A204.1 (cell line): ENCODE measurements around the gene SLC35B2.
"Not testable (repeated sequence)": the region's sequence is repeated elsewhere in the genome, so short reads cannot be mapped to it uniquely, and the experiment has no call there.

ENCODE experiments used
- FAIRE-seq: peaks from 2 replicates; lab custom pipeline; 2012; peaks lifted over from hg19 to GRCh38; lab: Jason Lieb, UNC

Gene SLC35B2

DNA sequence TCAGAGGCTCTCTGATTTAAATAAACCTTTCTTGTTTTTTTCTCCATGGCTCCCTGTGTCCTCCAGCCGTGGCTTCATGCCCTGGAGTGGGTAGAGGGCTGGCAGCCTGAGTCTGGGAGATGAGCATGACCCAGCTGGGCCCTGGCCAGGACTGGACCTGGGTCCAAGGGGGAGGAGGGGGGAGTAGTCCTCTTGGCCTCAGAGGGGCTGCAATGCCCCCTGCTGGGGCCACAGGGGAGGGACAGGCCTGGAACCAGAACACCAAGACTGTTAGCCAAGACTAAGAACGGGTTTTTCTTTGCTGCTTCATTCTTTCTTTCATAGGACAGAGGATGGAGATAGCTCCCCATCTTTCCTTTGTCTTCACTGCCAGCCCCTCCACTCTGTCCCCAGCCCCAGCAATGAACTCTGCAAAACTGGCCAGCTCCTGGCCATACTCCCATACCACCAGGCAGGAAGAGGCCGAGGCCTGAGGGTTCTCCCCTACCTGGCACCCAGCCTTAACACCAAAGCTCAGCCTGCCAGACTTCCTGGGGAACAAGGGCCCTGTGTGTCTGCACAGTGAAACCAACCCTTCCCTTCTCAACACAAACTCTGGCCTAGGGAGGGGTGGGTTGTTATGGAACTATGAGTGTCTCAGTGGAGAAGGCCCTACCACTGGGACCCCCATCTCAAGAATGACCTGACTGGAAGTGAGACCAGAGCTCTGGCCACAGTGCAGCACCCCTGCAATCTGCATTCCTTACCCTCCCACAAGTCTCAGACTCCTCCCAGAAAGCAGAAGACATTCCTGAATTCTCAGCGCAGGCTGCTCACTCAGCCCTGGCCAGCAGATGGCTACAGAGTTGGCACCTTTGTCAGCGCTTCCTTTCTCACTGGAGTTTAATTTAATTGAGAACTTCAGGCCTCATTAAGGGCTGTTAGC is 23.0 kb downstream of the SLC35B2 start:
- no peak for FAIRE-seq

DNA sequence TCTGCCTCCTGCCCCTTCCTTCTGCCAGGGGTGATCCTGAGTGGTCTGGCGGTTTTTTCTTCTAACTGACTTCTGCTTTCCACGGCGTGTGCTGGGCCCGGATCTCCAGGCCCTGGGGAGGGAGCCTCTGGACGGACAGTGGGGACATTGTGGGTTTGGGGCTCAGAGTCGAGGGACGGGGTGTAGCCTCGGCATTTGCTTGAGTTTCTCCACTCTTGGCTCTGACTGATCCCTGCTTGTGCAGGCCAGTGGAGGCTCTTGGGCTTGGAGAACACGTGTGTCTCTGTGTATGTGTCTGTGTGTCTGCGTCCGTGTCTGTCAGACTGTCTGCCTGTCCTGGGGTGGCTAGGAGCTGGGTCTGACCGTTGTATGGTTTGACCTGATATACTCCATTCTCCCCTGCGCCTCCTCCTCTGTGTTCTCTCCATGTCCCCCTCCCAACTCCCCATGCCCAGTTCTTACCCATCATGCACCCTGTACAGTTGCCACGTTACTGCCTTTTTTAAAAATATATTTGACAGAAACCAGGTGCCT is 23.7 kb downstream of the SLC35B2 start:
- FAIRE-seq, result no peak

DNA sequence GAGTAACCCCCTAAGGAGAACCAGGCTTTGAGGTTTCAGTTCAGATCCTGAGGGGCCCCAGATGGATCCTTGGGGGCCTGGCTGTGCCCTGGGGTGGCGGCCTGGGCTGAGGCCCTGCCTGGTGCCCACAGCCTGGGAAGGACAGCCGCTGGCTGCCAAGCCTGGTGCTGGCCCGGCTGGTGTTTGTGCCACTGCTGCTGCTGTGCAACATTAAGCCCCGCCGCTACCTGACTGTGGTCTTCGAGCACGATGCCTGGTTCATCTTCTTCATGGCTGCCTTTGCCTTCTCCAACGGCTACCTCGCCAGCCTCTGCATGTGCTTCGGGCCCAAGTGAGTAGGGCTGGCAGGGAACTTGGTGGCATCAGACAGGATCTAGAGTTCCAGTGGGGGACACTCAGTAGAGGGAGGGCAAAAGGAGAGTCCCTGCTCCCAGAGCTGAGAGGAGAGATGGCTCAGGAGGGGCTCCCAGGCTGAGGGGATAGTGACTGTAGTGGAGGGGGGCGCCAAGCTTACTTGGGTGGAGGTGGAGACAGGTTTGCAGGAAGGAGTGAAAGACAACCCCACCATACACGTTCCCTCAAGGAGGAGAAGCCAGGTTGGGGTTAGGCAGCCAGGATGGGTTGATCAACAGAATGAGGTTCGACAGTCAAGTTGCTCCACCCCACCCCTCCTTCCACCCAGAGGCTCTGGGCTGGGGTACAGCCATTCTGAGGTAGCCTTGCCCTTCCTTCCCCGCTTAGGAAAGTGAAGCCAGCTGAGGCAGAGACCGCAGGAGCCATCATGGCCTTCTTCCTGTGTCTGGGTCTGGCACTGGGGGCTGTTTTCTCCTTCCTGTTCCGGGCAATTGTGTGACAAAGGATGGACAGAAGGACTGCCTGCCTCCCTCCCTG is 24.4 kb downstream of the SLC35B2 start:
- FAIRE-seq, result no peak

DNA sequence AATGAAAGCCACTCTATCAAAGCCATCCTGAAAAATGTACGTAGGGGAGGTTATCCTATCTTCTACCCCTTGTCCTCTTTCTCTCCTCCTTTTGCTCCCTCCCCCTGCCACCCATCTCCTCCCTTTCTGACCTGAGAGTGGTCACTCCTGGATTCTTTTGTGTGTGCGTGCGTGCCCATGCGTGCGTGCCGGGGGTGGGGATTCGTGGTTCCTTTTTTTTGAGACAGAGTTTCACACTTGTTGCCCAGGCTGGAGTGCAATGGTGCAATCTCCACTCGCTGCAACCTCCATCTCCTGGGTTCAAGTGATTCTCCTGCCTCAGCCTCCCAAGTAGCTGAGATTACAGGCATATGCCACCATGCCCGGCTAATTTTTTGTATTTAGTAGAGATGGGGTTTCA is 25.9 kb downstream of the SLC35B2 start:
- FAIRE-seq, result not testable (repeated sequence)

DNA sequence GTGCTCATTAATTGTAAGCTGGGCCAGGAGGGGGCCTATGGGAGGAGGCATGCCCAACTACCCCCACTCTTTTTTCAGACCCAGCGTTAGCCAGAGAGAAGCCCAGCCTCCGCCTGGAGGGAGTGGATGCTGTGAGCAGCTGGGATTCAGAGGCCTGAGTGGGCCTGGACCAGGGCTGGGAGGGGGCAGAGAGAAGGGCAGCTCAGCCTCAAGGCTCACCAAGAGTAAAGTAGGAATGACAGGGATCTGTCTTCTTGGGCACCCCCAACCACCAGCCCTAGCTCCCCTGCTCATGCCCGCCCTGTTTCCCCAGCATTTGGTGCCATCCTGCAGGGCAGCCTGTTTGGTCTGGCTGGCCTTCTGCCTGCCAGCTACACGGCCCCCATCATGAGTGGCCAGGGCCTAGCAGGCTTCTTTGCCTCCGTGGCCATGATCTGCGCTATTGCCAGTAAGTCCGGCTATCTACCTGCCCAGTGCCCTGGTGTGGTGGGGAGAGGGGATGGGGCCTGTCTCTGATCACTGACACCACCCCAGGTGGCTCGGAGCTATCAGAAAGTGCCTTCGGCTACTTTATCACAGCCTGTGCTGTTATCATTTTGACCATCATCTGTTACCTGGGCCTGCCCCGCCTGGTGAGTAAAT is 27.2 kb downstream of the SLC35B2 start:
- no peak for FAIRE-seq

DNA sequence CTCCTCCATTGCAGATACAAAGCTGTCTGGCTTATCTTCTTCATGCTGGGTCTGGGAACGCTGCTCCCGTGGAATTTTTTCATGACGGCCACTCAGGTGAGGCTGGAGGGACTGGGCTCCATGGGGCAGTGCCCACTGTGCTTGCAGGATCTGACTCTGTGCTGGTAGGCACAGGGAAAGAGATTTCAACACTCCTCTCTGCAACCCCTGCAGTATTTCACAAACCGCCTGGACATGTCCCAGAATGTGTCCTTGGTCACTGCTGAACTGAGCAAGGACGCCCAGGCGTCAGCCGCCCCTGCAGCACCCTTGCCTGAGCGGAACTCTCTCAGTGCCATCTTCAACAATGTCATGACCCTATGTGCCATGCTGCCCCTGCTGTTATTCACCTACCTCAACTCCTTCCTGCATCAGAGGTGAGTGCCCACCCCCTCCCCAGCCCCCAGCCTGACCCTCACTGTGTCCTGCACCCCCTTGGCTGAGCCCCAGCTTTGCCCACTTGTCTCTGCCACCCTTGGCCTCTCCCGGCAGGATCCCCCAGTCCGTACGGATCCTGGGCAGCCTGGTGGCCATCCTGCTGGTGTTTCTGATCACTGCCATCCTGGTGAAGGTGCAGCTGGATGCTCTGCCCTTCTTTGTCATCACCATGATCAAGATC is 27.8 kb downstream of the SLC35B2 start:
- FAIRE-seq, result no peak

DNA sequence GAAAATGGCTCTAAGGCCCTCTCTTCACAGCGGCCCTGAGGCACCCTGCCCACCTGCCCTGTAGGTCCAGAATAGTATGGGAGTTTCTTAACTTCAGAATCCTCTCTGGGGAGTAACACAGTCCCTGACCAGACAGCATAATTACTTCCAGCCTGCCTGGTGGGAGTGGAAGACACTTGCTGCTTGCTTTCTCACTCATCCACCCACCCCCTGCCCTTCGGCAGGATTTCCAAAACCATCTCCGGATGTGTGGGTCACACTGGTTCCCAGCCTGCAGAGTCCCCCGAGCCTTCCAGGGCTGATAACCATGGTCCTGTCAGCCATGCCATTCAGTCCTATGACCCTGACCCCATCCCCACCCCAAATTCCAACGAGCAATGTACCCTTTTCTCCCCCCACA is 28.5 kb downstream of the SLC35B2 start:
- no peak for FAIRE-seq

DNA sequence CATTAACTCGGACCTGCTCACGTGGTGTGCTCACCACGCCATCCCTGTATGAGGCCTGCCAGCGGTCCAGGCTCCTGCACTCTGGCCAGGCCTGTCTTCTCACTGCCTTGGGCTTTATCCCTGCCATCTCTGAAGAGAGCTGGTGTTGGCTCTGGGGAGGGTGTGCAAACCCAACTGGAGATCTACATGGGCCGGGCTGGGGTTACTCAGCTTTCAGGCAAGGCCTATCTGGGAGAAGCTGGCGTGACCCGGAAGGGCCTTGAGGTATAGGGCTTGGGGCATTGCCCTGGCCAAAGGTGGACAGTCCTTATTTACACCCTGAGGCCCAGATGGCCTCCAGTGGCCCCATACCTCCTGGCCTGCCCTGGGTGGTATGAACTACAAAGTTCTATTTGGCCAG is 28.9 kb downstream of the SLC35B2 start:
- no peak for FAIRE-seq

DNA sequence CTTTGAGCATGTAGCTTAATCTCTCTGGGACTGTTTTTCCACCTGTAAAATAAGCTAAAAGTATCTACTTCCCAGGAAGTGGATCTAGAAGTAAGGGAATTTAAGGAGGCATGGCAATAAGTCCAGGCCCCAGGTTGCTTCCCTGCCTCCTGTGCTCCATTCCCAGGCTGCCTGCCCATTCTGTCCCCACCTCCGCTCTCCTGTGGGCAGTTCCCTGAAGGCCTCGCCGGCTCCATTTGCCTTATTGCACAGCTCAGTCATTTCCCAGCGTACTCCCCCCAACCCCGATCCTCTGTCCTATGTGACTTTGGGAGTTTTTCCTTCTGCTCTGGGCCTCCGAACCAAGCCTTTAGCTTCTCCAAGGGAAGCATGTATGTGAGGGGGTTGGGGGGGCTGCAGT is 29.3 kb downstream of the SLC35B2 start:
- no peak for FAIRE-seq

DNA sequence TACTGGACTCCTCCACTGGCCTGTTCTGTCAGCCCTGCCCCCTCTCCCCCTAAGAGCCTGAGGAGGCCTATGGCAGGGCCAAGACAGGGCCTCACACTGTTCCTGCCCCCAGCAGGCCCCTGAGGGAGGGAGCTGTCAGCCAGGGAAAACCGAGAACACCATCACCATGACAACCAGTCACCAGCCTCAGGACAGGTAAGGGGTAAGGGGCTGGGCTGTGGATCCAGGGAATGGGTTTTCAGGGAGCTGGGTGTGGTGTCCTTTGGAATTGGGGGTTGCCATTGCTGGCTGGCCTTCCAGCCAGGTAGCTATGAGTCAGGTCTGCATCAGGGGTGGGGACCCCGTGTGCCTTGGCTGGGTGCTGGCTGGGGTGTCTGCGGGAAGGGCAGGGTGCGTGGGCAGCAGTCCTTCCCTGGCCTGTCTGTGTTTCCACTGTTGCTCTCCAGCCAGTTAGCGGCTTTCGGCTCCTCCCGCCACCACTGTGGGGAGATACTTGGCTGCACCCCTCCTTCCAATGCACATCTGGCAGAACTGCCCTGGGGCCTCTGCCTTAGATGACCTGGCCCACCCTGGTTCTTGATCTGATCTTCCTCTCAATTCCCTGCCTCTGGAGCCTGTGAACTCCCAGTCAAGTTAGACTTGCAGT is 30.1 kb downstream of the SLC35B2 start:
- FAIRE-seq, result no peak

DNA sequence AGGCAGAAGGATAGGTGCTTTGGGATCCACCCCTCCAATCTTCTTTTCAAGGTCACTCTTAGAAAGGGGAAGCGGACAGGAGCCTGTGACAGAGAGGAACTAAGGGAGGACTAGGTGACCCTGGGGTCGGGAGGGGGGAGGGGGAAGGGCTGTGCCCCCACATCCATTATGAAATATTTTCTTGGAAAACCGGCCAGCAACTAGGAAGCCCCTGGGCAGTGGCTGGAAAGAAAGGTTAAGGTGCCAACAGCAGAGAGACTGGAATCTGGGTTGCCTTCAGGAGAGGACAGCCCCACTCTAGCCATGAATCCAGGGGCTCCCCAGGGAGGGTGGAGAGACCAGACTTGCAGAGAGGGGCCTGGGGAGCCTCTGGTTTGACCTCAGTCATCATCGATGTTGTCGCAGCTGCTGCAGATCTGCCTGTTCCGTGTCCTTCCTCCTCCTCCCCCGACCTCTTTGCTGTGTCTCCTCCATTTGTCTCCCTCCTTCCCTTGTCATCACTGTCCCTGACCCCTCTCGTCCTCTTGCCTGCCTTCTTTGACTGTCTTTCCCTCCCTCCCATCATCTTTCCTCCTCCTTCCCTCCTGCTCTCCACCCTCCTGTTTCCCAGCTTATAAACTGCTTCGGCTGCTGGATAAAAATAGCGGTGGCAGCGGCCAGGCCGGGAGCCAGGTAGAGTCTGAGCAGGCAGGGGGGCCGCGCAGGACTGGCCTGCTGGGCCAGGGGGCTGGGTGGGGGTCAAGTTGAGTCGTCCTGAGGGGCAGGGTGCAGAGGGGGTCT is 30.8 kb downstream of the SLC35B2 start:
- FAIRE-seq, result no peak

DNA sequence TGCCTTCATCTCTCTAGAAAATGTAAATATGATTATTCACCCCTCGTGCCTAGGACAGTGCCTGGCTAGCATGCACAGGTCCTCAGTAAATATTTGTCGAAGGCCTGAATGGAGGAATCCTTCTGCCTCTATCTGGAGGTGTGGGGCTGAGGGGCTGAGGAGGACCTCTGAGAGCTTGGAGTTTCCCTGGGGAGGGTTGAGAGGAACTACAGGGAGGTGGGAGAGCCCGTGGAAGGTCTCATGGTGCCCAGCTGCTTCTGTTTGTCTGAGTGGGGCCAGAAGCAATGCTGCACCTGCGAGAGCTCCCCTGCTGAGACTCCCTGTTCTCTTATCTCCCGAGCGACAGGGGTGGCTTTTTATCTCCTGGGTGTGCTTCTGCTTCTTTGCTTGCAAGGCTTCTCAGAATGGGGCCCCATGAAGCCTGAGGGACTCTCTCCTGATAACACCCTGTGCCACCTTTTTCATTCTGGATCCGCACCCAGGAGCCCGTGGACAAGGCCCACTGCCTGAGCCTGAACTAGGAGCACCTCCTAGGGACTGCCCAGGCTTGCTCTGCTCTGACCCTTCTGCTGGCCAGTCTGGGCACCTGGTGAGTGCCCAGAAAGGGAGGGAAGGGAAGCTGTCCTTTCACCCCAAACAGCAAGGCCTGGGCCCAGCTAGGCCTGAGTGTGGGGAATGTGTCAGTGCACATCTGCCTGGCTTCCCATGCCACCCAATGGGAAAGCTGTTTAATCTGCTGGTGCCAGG is 31.6 kb downstream of the SLC35B2 start:
- FAIRE-seq, result no peak

DNA sequence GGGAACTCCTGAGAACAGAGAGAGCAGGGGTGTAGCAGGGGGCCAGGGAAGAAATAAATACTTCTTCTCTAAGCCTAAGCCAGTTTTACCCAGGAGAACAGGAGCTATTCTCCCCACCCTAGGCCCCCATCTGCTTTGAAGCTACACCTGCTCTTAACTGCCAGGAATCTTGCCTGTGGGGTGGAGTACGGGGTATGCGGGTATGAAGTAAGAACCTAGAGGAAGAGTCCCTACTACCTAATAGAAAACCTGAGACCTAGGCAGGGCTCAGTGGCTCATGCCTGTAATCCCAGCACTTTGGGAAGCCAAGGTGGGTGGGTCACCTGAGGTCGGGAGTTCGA is 32.4 kb downstream of the SLC35B2 start:
- no peak for FAIRE-seq

DNA sequence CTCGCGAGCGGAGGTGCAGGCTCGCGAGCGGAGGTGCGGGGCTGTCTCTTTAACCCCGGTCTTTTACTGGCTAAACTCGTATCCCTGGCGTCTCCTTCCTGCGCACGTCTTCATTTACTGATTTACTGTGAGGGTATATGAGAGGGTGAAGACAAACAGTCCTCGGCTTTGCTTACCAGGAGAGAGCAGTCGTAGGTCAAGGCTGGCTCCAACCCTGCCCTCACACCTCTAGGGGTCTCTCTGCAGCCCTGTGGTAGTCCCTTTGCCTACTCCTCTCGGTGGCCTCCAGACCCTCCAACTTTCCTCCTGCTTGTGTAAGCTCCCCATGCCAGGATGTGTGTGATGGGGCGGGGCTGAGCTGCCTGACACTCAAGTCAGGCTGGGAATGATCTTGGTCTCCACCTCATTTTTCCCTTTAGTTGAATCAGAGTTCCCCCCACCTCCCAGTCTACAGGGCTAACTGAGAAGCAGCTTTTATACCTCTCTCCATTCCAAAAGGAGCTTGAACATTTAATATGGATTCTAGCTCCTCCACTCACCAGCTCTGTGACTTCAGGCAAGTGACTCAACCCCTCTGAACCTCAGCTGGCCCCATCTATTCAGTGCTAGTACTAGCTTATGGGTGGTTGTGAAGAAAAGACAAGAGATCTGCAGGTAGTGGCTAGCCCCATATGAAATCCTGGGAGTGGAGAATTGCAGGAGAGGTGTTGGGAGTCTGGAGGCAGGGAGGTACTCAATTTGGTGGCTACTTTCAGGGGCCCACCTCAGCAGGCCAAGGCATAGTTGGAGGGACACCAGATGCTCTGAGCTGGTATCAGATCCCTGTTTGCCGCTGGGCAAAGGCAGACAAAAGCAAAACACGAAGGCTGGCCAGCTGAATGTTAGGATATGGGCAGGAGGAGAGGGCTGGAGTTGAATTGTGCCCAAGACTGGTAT is 33.0 kb downstream of the SLC35B2 start:
- FAIRE-seq, result no peak

DNA sequence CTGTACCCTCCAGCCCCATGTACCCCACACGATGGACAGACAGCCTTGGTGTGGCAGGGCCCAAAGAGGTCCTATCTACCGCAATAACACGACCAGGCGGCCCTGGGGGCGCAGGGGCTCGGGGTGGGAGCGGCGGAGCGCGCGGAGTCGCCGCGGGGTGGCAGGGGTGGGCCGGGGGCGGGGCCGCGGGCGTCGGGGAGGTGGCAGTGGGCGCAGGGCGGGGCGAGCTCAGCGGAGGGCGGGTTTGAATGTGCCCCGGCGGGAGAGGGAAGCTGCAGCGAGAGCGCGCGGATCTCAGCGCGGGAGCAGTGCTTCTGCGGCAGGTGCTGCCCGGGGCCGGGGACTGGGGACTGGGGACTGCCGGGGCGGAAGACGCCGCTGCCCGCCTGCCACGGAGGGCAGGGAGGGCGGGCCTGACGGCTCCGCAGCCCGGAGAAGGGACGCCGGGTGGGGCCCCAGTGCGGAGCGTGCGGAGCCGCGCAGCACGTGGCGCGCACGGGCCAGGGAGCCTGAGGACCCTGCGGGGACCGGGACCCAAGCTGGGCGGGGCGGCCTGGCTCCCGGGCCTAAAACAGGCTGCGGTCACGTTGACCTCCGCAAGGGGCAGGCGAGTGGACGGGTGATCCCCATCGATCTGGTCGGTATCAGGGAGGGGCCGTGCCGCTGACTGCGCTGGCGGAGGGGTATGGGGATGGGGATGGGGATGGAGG is 33.9 kb downstream of the SLC35B2 start, which contains the start of gene SLC29A1:
TSS of gene SLC29A1 (plus strand) at position 277 of the 710 bp plus-strand sequence. CDS start 3,719 bp downstream, outside the sequence.
- FAIRE-seq, result no peak

DNA sequence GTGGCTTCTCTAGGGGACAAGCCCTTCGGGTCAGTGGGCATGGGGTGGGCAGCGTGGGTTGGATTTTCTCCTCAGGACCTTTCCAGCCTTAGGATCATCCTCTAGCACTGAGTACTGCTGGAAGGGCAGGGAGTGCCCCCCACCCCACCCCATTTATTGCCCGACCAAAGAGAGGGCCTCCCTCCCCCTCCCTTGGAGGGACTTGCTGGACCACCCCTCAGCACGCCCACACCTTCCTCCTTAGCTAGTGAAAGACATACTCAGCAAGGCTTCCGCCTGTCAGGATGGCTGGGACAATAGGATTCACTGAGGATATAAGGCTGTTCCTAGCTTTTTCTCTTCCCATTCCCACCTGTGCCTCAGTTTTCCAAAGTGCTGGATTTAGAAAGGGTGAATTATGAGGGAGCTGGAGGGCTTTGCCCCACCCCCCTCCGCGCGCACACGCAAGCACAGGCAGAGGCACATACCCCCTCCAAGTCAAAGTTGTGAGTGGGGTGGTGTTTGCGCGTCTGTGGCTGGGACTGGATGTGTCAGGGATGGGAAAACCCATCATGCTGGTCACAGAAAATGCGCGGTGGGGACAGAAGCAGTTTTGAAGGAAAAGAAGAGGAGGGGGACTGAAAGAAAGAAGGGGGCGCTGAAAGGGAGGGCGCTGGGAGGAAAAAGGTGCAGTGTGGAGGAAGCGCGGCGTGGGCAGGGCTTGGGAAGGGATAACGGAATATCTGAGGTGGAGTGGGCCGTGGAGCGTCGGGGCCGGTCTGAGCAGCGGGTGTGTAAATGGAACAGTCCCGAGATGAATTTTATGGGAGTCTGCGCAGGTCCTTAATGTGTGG is 34.6 kb downstream of the SLC35B2 start:
- no peak for FAIRE-seq

DNA sequence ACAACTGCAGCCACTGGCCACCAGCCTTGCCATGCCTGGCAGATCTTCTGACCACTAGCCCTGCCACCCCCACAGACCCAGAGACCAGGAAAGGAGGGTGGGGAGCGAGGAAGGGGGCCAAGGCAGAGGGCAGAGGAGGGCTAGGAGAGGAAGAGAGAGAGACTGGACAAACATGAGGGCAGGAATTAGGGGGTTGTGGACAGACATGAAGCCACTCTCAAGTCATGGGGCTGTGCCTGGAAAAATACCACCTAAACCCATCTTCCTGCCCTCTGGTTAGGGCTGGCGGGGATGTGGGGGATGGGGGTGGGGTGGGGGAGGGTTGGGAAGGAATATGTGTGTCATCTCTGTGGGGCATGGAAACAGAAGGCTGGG is 35.4 kb downstream of the SLC35B2 start:
- no peak for FAIRE-seq
